Psoas muscle (tissue), 8 donors: Measurements from ENCODE around the gene RASA3. TPM values are rescaled to one million over a fixed set of nuclear protein-coding genes. Genes with fewer than 3 reads are reported as not detected.

ENCODE experiments used
- ATAC-seq, 4 donors: fragments of 200-7000 bp; cut with Tn5 transposase; one replicate each; pipeline ENCODE4 v1.9.1; 2020; ENCODE audit warnings: moderate library complexity in 3 of 4, mild to moderate bottlenecking in 2 of 4
- DNase-seq, 2 donors: peaks; one replicate each; pipeline ENCODE4 v3.0.0-alpha.2; 2020
- H3K27ac ChIP-seq: fragments of 200-600 bp; one replicate; pipeline ENCODE4 v1.8.0; 2022
- H3K27me3 ChIP-seq, 3 donors: fragments of 200-600 bp in 1 of 3; one replicate each; pipeline versions ENCODE4 v1.6.1 to v1.8.0; 2013 to 2022; ENCODE audit warnings: low read length in 2 of 3, mild to moderate bottlenecking in 2 of 3, moderate library complexity in 1 of 3; ENCODE audit not compliant: insufficient read depth in 3 of 3
- H3K36me3 ChIP-seq, 2 donors: fragments of 200-600 bp in 1 of 2; one replicate each; pipeline versions ENCODE4 v1.6.1 to v1.8.0; 2013 to 2022; ENCODE audit warnings: low read depth in 1 of 2, mild to moderate bottlenecking in 1 of 2, moderate library complexity in 1 of 2; ENCODE audit not compliant: insufficient read depth in 1 of 2
- H3K4me1 ChIP-seq: fragments of 200-600 bp; one replicate; pipeline ENCODE4 v1.8.0; 2022
- H3K4me3 ChIP-seq: fragments of 200-600 bp; one replicate; pipeline ENCODE4 v1.8.0; 2022; ENCODE audit warnings: mild to moderate bottlenecking
- H3K9me3 ChIP-seq: fragments of 200-600 bp; one replicate; pipeline ENCODE4 v1.8.0; 2022
- WGBS, 3 donors: extraction: QIAGEN DNeasy Blood & Tissue Kit; methylation state at CpG; one replicate each; pipeline versions ENCODE4 v1.1.6 to v1.1.7; 2013; 5-methylcytosine and 5-hydroxymethylcytosine counted together
- intact Hi-C, 2 donors: fragments of 100-400 bp; cut with DNase I; formaldehyde crosslinking; loops; one replicate each; pipeline versions ENCODE4 v1.11.0 to v1.14.2; 2022
- polyA plus RNA-seq, 3 donors: library from polyadenylated mRNA; stranded (reverse); fragments of 200-250 nt; gene quantifications; one replicate each; pipeline ENCODE4 v1.2.3, GENCODE V29; 2013
- total RNA-seq, 4 donors: library from RNA; stranded (reverse); fragmentation: NEBNext Ultra II Directional in 2 of 4; extraction: Animal tissue kit (Norgen Biotek cat#: 25700) in 2 of 4; gene quantifications; one replicate each; pipeline versions ENCODE4 v1.2.1 to v1.2.4, GENCODE V29; 2021 to 2023
- TF ChIP-seq, protein P1 (sequence below): fragments of 200-600 bp; IDR thresholded peaks from one replicate; pipeline ENCODE4 v1.8.0; 2022; ENCODE audit warnings: antibody characterized with exemption
- donor health status: healthy with polysubstance abuse.
- donor health status: DM: no; HTN: no; CAD: no; lungs with moderate emphysema.
- donor health status: Bipolar disorder and iron deficiency.
- donor health status: healthy.
- donor health status: DM: yes; HTN: yes; CAD: no.
- donor health status: DM: no; HTN: no; CAD: no.
- donor health status: DM: no; HTN: no; CAD: no.
- donor health status: DM: yes; HTN: yes; CAD: no.

RASA3 gene
- total and polyA plus RNA-seq, 7 donors, result 4.8 to 24.4 (median 13.1) TPM

DNA sequence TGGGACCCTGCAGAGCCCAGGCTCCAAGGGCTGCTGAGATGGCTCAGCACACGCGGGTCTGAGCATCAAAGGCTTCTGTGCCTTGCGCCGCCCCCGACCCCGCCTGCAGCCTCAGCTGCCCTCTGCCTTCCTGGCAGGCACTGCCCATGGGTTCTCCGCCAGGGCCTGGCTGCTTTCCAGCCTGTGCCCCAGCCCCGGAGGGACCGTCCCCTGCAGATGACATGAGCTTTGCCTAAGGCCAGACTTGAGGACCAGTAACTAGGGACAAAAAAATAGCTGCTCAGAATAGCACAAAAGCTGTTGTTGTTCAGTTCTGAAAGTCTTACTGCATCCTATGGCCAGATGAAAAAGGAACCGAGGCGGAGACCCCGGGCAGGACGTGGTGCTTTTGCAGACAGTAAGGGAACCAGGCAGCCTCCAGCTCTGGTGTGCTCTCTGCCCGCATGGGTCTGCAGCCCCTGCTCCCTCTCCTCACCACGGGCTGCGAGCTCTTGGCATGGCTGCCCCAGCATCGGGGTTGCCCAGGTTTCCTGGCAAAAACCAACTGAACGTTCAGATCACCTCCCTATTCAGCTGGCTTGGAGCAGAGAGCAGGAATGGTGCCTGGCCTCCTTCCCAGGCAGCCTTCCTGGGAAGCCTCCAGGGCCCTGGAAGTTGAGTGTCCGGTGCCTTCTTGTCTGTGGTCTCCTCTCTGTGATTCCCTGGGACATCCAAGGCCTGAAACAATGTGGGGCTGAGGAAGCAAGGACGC is 34.1 kb upstream of the RASA3 start:
- intact Hi-C loops, result no loop called here
- Histone ChIP-seq H3K36me3 (no peaks in the 10 kb centered on the region), H3K9me3 (no peaks in the 10 kb centered on the region), H3K4me1 (peaks cover 12% of the 10 kb centered on the region), H3K27me3 (peaks cover 0 to 6% (median 4%) of the 10 kb centered on the region in 3 donors), H3K4me3 (no peak overlapping the region), H3K27ac (peak overlapping the region; percentile 6)
- WGBS, 3 donors, result 14 to 20% (median 19%) methylated on average over 20 of the region's 20 CpGs
- DNase-seq (peak in 1 of 2 donors; percentile 38), ATAC-seq (peak; percentile 39 to 69 (median 57))
- TF ChIP-seq, protein P1, sequence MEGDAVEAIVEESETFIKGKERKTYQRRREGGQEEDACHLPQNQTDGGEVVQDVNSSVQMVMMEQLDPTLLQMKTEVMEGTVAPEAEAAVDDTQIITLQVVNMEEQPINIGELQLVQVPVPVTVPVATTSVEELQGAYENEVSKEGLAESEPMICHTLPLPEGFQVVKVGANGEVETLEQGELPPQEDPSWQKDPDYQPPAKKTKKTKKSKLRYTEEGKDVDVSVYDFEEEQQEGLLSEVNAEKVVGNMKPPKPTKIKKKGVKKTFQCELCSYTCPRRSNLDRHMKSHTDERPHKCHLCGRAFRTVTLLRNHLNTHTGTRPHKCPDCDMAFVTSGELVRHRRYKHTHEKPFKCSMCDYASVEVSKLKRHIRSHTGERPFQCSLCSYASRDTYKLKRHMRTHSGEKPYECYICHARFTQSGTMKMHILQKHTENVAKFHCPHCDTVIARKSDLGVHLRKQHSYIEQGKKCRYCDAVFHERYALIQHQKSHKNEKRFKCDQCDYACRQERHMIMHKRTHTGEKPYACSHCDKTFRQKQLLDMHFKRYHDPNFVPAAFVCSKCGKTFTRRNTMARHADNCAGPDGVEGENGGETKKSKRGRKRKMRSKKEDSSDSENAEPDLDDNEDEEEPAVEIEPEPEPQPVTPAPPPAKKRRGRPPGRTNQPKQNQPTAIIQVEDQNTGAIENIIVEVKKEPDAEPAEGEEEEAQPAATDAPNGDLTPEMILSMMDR, result no peak

DNA sequence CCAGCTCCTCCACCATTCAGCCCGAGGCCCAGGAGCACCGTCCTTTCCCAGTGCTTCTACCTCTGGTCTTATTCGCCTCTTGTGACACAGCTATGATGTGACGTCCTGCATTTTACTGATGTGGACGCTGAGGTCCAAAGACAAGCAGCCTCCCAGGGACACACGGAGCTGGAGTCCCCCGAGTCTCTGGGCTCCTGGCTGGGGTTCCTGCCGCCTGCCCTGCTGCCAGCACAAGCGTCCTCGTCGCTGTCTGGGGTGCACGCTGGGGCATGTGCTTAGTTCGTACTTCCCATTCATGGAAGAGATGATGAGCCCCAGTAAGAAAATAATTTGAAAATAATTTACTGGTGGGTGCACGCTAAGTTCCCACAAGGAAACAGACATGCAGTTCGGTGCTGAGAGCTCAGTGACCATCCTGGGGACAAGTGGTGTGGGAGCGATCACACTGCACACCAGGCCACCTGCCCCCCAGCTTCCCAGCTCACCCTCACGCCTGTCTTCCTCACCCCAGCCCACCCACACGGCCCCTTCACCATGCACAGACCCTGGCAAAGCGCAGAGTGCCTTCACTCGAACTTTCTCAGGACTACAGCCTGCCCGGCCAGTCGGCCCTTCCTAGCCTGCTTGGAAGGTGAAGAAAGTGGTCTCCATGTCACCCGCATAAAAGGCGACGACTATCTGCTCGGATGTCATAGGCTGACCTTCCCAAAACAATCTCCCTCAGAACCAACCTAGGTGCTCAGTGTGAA is 32.4 kb upstream of the RASA3 start:
- TF ChIP-seq, protein P1, result no peak
- intact Hi-C loops, result no loop called here
- H3K9me3 ChIP-seq, result no peaks in the 10 kb centered on the region
- H3K27ac ChIP-seq, result no peak overlapping the region
- peaks cover 12% of the 10 kb centered on the region for H3K4me1 ChIP-seq
- H3K36me3 ChIP-seq, result no peaks in the 10 kb centered on the region
- WGBS, 3 donors, result 91 to 94% (median 93%) methylated on average over 26 of the region's 26 CpGs
- no peak overlapping the region for H3K4me3 ChIP-seq
- H3K27me3 ChIP-seq, result peaks cover 0 to 12% (median 4%) of the 10 kb centered on the region in 3 donors
- no peak for DNase-seq
- ATAC-seq, result no peak

DNA sequence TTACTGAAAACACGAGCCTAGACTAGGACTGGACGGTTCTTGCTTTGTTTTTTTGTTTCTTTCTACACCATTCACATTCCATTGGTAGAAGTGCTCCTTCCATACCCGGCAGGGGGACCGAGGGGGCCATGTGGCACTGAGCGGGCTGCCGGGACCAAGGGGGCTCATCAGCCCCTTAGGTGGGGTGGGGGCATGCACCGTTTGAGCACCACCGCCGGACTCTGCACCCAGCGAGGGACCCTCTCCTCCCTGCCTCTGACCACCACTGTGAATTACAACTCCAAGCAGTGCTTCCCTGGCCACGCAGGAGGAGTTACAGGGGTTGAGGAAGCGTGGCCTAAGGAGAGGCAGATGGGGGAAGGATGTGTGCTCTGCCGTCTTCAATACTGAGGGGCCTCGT is 31.6 kb upstream of the RASA3 start:
- Histone ChIP-seq H3K4me1 (peaks cover 12% of the 10 kb centered on the region), H3K9me3 (no peaks in the 10 kb centered on the region), H3K27ac (no peak overlapping the region), H3K27me3 (peaks cover 0 to 12% (median 4%) of the 10 kb centered on the region in 3 donors), H3K4me3 (no peak overlapping the region), H3K36me3 (no peaks in the 10 kb centered on the region)
- TF ChIP-seq, protein P1, result no peak
- intact Hi-C loops, result no loop called here
- DNase-seq (no peak), ATAC-seq (no peak)
- 83 to 93% (median 87%) methylated on average over 14 of the region's 14 CpGs for WGBS, 3 donors

DNA sequence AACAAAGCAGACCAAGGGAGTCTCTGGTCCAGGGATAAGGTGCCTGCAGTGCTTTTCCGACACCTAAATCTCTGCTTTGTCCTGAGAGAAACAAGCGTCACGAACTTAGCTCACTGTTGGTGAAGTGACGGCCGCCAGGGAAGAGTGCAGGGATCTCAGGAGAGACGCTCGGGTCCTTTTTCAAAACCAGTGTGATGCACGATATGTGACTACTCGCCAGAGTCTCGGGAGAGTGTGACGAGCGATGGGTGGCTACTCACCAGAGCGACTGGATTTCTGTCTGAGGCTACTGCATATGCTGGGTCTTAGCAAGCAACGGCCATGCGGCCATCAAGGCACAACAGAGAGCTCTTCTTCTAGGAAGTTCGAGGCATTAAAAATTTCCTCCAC is 30.1 kb upstream of the RASA3 start:
- no peaks in the 10 kb centered on the region for H3K36me3 ChIP-seq
- peaks cover 0 to 12% (median 4%) of the 10 kb centered on the region in 3 donors for H3K27me3 ChIP-seq
- DNase-seq (no peak), ATAC-seq (no peak)
- H3K4me1 ChIP-seq, result peaks cover 12% of the 10 kb centered on the region
- no peaks in the 10 kb centered on the region for H3K9me3 ChIP-seq
- WGBS, 3 donors, result 78 to 91% (median 82%) methylated on average over 16 of the region's 16 CpGs
- TF ChIP-seq, protein P1, result no peak
- intact Hi-C loops, result no loop called here
- H3K4me3 ChIP-seq, result no peak overlapping the region
- no peak overlapping the region for H3K27ac ChIP-seq
